Stimulated activated naive CD4-positive, alpha-beta T cell treated with Interleukin-2 at 50 U/mL for 16 hours (primary cell): ENCODE results near the gene SELENOK.

Experiments used
- DNase-seq: peaks from one replicate; lab custom pipeline; 2025; lab: John Stamatoyannopoulos, UW

SELENOK gene

DNA sequence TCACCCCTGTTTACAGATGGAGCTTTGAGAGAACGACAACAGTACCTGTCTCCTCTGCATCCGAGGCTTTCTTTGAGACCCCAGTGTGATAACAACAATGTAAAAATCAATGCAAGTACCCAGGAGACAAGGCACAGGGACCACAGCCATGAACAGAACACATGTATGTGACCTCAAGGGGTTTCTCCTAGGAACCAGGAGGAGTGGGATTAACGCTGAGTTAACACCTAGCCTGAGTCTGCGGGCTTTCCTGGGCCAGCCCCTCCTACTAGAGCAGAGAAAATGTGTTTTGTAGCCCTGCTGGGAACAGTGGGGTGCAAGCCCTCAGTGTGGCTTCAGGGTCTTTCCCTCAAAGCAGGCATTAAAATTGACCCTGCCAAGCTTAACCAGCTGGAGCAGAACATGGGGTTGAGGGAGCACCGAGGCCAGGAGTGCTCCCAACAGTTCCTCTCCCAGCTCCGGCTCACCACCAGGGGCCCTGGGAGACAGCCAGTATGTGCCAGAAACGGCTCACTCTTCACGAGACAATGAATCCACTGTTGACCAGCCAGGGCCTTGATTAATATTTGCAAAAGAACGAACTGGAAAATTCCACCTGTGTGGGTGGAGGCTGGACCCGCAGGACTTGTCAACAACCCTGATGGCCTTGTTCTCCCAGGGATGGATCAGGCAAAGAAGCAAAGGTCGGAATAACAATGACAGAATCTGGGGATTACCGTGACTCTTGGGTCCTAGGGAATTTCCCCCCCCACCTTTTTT, 49.0 kb downstream of the SELENOK start:
- DNase-seq, result no peak

DNA sequence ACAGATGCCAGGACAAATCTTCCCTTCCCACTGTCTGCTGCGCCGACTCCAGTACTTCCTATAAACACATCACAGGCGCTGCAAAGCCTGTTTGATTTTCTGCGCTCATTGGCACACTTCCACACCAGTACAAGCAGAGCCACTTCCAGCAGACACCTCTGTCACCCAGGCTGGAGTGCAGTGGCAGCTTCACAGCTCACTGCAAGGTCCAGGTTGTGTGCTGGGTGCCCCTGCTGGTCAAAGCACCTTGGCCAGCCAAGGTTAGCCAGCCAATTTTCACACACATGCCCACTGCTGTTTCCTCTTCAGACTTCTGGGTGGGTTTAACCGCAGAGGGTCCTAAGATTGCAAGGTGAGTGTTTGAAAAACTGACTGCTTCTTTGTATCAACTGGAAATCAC, 50.4 kb downstream of the SELENOK start:
- DNase-seq, result no peak

DNA sequence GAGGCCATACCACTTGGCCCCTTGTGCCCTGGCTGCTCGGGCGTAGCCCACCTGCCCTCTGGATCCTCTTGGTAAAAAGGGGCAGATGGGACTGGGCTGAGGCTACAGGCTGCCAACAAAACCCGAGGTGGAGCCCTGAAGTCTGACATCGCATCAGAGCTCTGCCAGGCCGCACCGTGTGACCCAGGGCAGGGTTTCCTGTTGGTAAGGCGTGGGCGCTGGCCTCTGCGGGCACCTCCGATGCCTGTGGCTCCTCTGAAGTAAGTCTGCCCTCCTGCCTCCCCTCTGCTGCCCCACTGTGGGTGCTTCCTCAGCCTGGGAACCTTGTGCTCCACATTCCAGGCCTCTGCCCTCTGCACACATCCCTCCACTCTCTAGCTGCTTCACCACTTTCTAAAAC, 54.3 kb downstream of the SELENOK start:
- DNase-seq, result no peak

GRCh38 chr3:53836084-53836872, 55.4 kb downstream of the SELENOK start:
- DNase-seq, result no peak

GRCh38 chr3:53835257-53835656, 56.4 kb downstream of the SELENOK start:
- DNase-seq, result no peak

DNA sequence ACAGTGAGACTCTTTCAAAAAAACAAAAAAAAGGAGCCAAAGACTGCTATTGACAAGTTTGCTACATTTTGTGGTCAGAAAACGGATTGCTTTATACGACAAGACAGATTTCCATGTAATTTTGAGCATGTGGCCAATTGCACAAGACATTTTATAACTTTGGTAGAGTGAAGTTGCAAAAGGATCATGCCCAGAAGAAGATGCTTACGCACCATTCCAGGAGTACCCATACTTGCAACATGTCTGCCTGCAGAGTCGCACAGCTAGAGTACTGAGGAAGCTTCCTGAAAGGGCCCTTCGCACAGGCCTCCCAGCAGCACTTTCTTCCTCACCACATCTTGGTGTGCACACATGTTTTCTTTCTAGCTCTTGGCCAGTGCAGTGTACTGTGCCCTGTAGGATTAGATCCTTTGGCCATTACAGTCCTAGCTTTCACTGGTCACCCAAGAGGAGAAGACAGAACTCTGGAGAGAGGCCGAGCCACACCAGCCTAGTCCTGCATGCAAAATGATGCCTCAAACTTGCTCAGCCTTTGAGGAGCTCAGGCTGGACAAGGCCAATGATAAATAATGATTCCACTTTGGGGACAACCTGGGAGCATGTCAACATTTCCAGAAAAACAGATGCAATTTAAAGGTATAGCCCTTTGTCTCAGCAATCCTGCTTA, 57.1 kb downstream of the SELENOK start:
- no peak for DNase-seq
